HG02678 (cell line): ENCODE measurements around the gene NUP210.
"Not testable (repeated sequence)": the region's sequence is repeated elsewhere in the genome, so short reads cannot be mapped to it uniquely, and the experiment has no call there.

Experiments used
- ATAC-seq: cut with Tn5 transposase; IDR thresholded peaks from one replicate; pipeline ENCODE4 v1.9.1; 2021; ENCODE audit warnings: mild to moderate bottlenecking, moderate library complexity; ENCODE audit not compliant: unreplicated experiment

Gene NUP210

GRCh38 chr3:13430411-13430875, 10.3 kb upstream of the NUP210 start:
- not testable (repeated sequence) for ATAC-seq

DNA sequence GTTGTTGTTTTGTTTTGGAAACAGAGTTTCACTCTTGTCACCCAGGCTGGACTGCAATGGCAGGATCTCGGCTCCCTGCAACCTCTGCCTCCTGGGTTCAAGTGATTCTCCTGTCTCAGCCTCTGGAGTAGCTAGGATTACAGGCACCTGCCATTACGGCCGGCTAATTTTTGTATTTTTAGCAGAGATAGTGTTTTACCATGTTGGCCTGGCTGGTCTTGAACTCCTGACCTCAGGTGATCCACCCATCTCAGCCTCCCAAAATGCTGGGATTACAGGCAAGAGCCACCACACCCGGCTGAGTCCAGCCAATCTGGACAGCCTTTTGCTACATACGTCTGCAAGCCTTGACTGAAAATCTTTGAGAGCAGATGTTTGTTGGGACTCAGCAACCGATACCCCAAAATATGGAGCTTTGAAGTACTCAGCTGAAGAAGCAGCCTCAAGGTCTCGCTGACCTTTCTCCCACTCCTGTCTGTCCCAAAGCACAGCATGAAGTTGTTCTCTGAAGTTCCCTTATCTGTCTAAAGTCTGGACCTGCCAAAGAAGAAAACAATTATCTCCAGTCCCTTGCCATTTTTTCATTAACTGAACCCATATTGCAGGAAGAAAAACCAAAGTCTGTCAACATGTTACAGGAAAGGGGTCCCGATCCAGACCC, 9.6 kb upstream of the NUP210 start:
- ATAC-seq = no peak

DNA sequence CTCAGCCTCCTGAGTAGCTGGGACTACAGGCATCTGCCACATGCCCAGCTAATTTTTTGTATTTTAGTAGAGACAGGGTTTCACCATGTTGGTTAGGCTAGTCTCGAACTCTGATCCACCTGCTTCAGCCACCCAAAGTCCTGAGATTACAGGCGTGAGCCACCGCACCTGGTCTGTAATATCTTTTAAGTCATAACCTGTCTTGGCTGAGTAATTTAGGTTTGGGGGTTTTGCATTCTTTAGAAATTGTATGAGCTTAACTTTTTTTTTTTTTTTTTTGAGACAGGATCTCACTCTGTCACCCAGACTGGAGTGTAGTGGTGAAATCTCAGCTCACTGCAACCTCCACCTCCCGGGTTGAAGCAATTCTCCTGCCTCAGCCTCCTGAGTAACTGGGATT, 8.6 kb upstream of the NUP210 start:
- ATAC-seq = not testable (repeated sequence)

DNA sequence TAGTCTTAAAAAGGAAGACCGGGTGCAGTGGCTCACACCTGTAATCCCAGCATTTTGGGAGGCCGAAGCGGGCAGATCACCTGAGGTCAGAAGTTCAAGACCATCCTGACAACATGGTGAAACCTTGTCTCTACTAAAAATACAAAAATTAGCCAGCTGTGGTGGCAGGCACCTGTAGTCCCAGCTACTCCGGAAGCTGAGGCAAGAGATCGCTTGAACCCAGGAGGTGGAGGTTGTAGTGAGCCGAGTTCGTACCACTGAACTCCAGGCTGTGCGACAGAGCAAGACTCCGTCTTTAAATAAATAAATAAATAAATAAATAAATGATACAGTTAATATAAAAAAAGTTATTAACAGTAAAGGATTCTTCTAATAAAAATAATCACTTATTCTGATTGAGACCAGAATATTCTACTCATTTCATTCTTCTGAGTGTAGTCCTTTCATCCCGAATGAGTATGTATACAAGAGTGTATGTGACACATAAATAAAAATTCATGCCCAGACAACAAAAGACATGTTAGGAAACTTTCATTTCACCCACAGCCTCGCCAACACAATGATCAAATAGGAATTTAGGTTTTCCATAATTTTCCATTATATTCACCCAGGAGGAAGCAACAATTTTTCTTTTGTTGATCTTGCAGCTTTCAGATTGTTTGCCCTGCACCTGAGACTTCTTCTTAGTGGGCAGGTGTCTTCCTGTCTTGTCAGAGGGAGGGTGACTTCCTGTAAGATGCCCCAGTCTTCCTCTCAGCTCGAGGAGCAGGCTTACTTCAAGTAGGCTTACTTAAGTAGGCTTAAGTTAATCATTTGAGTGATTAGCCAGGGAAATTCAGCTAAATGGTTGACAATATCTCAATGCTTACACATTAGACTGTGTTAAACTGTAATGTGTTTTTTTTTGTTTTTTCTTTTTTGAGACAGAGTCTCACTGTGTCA, 7.8 kb upstream of the NUP210 start:
- no peak for ATAC-seq

DNA sequence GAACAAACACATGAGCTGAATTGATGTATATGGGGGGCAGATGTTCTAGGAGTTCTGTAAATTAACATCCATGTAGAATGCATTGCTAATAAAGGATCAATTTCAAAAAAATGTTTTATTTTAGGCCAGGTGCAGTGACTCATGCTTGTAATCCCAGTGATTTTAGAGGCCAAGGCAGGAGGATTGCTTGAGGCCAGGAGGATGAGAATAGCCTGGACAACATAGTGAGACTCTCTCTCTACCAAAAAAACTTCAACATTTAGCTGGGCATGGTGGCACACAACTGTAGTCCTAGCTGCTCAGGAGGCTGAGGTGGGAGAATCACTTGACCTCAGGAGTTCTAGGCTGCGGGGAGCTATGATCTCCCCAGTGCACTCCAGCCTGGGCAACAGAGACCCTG, 6.5 kb upstream of the NUP210 start:
- ATAC-seq = no peak

DNA sequence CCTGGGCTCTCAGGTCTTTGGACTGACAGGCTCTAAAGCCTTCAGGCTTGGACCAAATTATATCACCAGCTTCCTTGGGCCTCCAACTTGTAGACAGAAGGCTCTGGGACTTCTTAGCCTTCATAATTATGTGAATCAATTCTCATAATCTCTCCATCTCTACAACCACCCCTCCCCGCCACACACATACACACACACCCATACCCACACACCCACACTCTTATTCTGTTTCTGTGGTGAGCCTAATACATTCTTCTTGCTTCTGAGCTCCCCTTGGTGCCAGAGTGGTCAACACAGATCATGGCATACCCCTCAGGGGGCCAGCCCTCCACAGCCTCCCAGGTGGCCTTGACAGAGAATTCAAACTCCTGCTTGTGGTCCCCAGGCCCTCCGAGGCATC, 5.6 kb upstream of the NUP210 start:
- no peak for ATAC-seq

DNA sequence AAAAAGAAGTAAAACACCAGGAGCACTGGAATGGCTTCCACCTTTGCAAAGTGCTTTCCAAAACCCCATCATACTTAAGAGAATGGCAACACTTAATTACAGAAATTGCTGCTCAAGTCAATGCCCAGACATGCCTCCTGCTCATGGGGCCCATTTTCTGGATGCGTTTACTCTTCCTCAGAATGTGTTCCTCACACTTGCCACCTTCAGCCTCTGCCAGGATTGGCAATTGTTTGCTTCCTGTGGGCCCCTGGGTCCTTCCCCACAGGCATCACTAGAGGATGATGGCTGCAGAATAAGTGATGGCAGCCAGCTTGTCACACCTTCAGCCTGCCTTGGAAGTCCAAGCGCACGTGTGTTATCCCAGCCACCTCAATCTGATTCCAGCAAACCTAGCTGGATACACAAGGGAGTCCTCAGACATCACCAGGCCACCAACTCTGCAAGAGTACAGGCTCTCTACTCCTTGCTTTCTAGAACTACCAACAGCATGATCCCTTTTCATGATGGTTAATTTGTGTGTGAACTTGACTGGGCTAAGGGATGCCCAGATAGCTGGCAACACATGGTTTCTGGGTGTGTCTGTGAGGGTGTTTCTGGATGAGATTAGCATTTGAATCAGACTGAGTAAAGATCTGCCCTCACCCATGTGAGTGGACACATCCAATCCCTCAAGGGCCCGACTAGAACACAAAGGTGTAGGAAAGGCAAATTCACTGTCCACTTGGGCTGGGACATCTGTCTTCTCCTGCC, 4.9 kb upstream of the NUP210 start:
- no peak for ATAC-seq

DNA sequence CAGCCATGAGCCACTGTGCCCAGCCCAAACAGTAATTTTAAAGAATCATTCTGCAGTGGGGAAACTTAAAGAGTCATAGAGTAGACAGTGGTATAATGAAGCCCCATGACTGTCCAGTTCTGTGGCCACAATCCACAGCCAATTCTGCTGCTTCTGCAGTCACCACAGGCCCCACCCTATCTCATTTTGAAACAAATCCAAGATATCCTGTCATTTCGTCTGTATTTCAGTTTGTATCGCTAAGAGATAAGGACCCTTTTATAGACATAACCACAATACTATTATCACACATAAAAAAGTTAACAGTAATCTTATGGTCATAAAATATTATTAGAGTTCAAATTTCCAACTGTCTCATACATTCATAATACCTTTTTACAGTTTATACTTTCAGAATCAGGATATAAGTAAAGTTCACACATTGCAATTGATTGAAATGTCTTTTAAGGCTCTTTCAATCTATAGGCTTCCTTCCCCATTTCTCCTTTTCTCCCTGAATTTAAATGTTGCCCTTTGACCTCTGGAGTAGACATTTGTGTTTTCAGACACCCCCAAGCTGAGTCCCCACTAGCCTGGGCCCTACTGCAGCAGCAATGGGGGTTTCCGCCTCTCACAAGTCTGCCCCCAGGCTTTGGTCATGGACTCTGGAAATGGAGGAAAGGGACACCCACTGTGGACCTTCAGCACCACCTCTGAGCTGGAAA, 4.2 kb upstream of the NUP210 start:
- no peak for ATAC-seq

- peak; percentile 20 for ATAC-seq
These were observed 976 bp upstream of the NUP210 start for GRCh38 chr3:13420831-13421765.

DNA sequence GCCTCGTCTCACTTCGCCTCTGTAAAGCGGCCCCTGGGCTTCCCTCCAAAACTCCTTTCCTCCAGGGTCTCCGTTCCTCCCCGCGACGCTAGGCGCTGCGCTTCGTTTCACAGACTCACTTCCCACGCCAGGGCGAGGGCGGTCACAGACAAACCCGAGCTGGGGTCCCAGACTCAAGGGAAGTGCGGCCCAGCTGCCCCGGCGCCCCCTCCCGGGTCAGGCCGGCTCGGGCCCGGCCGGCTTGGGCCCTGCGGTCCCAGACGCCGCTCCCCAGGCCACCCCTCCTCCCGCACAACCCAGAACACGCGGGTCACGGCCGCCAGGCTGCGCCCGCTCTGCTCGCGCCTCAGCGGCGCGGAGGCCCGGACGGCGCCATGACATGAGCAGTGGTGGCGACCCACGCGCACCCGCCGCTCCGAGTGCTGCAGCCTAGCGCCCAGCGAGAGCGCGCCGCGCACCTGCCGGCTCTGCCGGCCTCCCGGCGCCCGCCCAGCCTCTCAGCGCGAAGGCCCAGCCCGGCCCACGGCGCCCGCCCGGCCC, 547 bp downstream of the NUP210 start:
- peak; percentile 52 for ATAC-seq

DNA sequence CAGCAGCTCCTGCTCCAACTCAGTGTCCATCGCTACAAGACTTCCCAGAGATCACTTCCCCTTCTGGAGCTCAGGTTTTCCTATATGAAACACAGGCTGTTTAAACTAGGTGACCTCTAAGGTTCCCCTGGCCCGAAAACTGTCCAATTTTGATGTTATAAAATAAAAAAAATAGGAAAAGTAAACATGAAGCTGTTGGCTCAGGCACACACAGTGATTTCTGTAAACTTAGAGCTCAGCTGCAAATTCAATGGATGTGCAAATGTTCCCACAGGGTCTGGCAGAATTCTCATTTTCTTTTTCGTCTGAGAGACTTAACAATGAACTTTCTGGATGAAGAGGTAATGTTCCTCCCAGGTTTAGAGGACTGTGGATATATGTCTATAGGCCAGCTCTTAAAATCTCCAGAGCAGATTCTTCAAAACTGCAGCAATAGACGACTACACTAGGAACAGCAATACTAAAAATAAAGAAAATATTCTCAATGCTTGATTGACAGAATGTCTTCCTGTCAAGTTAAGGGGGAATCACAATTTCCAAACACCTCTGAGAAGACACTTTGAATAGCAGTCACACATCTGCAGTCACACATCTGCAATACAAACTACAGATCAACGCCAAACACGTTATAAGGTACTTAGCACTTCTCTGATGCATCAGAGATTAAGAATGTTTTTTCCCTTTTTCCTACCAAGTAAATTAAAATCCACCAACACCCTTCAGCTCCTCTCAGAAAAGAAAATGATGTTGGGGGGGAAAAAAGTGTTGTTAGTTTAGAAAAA, 2.8 kb downstream of the NUP210 start:
- no peak for ATAC-seq

DNA sequence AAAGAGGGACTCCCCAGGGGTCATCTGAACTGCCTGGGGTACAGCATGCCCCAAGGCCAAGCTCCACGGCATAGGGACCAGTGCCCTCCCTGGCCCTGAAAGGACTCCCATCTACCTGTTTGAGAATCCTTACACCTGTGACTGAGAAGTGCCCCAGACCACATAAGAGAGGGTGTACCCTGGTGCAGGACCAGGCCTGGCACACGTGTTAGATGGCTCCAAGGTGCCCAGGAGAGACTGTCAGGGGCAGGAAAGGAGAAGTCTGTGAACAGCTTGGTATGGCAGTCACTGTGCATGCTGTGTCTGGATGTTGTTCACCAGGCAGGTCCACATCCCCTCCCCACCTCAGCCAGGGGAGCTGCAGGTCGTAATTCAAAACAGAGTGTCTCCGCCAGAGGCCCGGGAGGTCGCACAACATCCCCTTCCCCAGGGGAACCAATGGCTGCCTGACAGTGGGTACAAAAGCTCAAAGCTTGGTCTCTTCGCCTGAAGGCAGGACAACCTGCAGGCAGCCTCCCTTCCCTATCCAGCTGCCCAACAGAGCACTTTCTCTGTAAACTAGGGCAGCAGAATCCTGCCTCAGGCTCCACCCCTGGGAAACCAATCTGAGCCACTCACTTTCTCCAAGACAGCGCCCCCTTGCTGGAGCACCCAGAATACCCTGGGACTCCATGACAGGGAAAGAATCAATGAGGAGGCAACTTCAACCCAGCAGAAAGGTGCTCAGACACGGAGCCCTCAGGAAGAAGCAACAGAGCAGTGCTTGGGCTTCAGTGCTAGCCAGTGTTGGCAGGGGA, 3.9 kb downstream of the NUP210 start:
- ATAC-seq = no peak

- ATAC-seq = no peak
These were observed 4.7 kb downstream of the NUP210 start for GRCh38 chr3:13415236-13415986.

DNA sequence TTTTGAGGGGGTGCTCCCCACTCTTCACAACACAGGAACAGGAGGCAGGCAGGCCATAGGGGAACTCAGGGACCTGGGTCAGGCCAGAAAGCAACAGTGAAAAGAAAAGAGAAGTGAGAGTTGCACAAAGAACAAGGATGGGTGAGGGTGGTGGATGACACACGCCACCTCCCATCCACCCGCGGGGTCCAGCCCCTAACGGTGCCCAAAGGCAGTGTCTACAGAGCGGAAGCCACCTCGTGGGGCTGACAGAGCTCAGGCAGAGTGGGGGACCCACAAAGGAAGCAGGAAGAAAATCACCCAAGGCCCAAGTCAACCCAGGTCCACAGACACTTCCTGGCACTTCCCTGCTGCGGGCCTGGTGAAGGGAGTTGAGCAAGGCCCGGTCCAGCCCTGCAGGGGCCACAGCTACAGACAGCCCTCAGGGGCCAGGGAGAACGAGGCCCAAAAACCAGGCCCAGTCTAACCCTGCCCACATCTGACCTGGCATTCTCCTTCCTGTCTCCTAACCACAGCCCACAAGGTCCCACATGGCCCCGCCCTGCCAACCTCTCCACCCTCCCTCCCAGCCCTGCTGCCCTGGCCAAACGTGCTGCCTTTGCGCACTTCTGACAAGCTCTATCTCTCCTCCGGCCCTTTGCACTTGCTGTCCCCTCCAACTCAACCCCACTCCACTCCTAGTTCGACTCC, 5.9 kb downstream of the NUP210 start:
- ATAC-seq = peak; percentile 90

GRCh38 chr3:13411186-13411860, 8.8 kb downstream of the NUP210 start:
- no peak for ATAC-seq

DNA sequence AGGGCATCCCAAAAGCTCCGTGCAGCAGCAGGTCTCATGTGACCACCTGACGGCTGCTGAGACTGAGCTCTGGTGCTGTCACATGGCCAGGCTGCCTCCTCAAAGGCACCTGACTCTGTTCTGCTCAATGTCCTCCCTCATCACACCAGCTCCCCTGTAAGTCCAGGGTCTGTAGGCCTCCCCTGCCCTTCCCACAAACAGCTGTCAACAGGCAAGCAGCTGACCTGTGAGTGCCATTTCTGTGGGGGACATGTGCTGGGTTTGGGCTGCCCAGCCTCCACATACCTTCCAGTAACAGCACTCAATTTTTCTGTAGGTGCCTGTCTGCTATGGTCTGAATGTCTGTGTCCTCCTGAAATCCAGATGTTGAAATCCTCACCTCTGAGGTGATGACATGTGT, 11.2 kb downstream of the NUP210 start:
- no peak for ATAC-seq
